ENCODE data around the gene CD33.
"Not testable (repeated sequence)": the region's sequence is repeated elsewhere in the genome, so short reads cannot be mapped to it uniquely, and the experiment has no call there.

The CD33 gene

DNA sequence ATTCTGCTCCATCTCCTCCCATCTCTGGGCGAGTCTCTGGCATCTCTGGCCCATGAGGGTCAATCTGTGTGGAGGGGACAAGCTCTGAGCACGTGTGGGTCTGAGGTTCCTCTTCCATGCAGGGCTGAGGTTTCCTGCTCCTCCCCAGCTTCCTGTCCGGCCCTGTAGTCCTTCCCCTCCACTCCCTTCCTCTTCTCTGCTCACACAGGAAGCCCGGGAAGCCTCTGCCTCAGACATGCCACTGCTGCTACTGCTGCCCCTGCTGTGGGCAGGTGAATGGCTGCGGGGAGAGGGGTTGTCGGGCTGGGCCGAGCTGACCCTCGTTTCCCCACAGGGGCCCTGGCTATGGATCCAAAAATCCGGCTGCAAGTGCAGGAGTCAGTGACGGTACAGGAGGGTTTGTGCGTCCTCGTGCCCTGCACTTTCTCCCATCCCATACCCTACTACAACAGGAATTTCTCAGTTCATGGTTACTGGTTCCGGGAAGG lies 14.0 kb upstream of the CD33 start:
- not testable (repeated sequence) for DNase-seq

- DNase-seq: no peak
Measured at GRCh38 chr19:51211833-51212232, 13.0 kb upstream of the CD33 start.

GRCh38 chr19:51219307-51219706 lies 5.6 kb upstream of the CD33 start:
- no peak for DNase-seq

DNA sequence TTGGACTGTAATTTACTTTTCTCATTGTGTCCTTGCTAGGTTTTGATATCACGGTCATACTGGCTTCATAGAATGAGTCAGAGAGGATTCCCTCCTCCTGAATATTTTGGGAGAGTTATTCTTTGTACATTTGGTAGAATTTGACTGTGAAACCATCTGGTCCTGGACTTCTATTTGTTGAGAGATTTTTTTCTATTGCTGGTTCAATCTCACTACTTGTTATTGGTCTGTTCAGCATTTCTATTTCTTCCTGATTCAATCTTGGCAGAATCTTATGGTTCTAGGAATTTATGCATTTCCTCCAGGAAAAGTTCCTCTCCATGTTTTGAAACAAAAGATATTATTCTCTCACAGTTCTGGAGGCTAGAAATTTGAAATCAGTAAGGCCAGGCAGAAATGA lies 4.9 kb upstream of the CD33 start:
- DNase-seq: no peak

- no peak for DNase-seq
Measured at GRCh38 chr19:51220996-51221395, 3.9 kb upstream of the CD33 start.

DNA sequence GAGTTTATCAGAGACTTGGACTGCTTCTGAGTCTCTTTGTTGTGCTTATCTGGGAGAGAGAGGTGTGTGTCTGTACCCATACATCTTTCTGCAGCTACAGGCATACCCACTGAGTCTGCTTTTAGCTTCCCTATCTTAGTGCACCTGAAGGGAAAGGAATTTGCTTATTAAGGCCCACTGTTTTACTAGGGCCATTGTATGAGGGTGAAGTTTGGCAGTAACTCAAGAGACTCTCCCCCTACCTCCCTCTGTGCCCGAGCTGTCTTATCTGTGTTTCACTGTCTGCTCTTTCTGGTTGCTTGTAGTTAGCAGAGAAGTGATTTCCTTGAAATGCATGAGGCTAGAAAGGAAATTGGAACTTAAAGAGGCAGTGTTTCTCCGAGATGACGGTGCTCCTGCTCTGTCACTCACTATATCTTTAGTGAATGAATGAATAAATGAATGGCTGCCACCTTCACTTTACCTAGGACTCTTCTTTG lies 678 bp upstream of the CD33 start:
- no peak for DNase-seq

GRCh38 chr19:51226067-51226466 lies 1.2 kb downstream of the CD33 start:
- DNase-seq: no peak

- DNase-seq: no peak
Measured at GRCh38 chr19:51227326-51227725, 2.4 kb downstream of the CD33 start.

DNA sequence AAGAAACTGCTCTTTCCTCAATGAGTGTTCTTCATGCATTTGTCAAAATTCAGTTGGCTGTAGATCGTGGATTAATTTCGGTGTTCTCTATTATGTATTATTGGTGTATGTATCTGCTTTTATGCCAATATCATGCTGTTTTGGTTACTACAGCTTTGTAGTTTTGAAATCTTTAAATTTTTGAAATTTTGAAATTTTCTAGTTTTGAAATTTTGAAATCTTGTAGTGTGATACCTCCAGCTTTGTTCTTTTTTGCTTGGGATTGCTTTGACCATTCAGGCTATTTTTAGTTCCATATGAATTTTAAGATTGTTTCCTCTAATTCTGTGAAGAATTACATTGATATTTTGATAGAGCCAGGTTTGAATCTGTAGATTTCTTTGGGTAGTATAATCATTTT lies 3.1 kb downstream of the CD33 start:
- no peak for DNase-seq

DNA sequence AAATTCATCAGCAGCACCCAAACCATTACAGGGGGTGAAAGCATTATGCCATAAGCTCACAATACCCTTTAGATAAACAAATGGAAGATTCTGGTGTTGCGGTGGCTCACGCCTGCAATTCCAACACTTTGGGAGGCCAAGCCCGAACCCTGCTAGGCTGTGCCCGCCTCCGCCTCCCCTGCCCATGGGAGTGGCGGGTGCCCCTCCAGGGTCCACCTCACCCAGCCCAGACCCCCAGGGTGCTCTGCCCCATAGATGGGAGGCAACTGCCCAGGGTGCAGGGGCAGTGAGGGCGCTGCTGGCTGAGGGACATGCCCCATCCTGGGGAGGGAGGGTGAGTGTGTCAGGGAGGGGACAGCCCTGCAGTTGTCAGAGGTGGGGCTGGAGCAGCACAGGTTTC lies 16.0 kb downstream of the CD33 start:
- no peak for DNase-seq

DNA sequence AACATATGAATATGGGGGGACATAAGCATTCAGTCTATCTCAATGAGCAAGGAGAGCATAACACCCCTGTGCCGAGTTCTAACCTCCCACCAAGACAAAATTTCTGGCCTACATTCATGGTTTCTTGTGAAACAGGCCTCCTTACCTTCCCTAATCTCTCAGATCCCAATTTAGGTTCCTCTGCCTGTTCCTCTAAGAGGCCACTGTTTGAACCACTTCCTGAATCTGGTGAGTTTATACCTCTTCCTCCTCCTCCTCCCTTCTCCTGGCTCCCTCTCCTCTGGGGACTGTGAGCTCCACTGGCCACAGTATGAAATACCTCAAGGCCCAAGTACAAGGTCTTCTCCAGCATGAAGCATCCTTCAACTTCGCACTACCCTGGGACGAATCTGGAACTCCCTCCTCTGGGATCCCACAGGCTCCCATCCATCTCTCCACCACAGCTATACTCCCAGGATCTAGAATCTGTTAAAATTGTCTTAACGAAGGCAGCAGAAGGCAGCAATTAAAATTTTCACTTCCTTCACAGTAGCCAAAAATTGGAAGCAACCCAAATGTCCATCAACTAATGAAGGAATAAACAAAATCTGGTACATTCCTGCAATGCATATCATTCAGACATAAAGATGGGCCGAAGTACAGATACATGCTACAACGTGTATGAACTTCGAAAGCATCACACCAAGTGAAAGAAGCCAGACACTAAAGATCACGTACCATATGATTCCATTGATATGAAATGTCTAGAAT lies 18.2 kb downstream of the CD33 start:
- no peak for DNase-seq

DNA sequence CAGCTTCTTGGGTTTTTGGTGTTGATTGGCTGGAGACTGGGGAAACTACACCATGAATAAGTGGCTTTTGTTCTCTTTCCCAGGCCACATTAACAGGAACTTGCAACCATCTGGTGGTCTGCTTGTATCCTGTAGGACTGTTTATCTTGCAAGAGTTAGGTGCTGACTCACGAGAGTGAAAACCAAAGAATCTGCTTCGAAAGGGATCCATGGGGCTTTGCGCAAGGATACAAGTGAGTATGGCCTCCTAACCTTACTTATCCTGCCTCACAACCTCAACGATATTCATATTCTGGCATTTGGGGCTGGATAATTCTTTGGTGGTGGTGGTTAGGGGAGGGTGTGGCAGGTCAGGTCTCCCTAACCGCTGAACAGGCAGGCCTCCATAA lies 21.3 kb downstream of the CD33 start:
- DNase-seq: no peak

GRCh38 chr19:51247972-51248590 lies 23.2 kb downstream of the CD33 start:
- DNase-seq: no peak

DNA sequence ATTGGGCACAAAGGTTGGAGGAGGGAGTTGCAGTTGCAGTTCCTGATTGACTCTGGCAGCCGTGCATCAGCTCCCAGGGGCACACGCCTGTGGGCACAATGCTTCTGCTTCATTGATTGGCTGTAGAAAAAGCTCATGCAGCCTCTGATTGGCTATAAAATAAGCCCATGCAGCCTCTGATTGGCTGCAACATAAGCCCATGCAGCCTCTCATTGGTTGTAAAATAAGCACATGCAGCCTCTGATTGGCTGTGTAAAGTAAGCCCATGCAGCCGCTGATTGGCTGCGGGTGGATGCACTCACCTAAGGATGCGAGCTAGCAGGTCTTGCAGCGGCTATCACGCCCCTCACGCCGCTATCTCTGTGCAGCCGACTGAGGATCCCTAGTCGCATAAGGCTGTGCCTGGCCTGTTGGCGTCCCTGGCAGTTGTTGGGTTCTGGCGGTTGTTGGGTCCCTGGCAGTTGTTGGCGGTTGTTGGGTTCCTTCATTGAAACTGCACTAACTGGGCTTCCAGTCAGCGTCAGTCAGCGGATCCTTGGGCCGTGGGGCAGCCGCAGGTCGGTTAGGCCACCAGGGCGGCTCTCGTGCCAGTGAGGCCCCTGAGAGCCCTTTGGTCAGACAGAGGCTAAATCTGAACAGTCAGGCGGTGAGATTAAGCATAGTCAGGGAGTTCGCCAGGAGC lies 26.0 kb downstream of the CD33 start, which contains the start of gene SIGLECL1:
SIGLECL1 (plus strand) TSS at position 295 of the 682 bp plus-strand sequence. CDS start 12,993 bp downstream, outside the sequence.
- DNase-seq: no peak

DNA sequence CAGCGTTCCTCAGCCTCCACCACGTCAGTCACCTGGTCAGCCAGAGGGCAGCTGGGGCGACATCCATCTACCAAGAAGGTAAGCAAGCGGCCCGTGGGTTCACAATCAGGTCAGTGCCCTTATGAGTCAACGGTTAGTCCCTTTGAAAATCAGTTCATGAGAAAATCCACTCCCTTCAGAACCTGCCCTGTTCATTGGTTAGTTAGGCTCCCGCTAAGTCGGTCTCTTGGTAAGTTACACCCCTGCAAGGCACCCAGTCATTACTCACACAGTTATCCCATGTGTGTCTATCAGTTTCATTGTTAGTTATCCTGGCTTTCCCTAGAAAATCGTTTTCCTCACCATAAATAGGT lies 26.6 kb downstream of the CD33 start:
- DNase-seq: no peak

GRCh38 chr19:51252306-51253079 lies 27.6 kb downstream of the CD33 start:
- DNase-seq: no peak

DNA sequence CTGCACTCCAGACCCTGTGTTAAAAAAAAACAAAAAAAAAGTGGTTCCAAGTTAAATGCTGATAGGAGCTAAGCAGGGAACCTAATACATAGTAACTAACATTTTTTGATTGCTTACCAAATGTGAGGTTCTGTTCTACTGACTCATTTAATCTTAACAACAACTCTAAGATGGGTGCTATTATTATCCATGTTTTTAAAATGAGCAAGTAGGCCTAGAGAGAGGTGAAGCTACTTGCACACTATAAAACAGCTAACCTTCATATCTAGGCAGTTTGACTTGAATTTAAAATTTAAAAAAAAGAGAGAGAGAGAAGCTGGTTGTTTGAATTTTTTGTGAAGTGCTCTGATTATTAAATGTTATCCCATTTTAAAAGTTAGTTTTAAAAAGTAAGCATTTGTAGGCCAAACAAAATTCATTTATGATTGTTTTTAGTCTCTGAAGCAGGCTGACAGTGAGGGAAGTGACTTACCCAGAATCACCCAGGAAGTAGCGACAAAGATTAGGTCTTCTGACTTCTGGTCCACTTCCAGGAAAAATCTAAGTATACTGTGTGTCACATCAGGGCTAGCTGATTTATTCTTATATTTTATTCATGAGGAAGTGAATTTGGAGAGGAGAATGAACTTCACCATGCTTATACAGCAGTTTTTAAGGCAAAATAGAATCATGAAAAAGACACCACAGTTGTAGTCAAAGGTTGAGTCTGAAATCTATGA lies 28.4 kb downstream of the CD33 start:
- no peak for DNase-seq

GRCh38 chr19:51256155-51256625 lies 31.3 kb downstream of the CD33 start:
- DNase-seq: no peak

GRCh38 chr19:51257471-51257870 lies 32.6 kb downstream of the CD33 start:
- DNase-seq: no peak

GRCh38 chr19:51258165-51259160 lies 33.6 kb downstream of the CD33 start:
- DNase-seq: no peak
